AG04450 (cell line): ENCODE measurements around the gene BRCA1. TPM values are rescaled to one million over a fixed set of nuclear protein-coding genes. Genes with fewer than 3 reads are reported as not detected.

Source experiments
- CTCF ChIA-PET: fragments of 300-600, 350-600 bp; formaldehyde crosslinking; extraction: SDS; loops from one replicate; lab custom pipeline; 2022; ENCODE audit warnings: antibody characterized with exemption, inconsistent platforms; lab: Charles Lee
- POLR2A ChIA-PET: fragments of 350-600 bp; formaldehyde crosslinking; extraction: SDS; loops from one replicate; lab custom pipeline; 2021; ENCODE audit warnings: antibody characterized with exemption, inconsistent platforms; lab: Yijun Ruan, JAX
- DNase-seq: peaks from one replicate; pipeline ENCODE4 v3.0.0-alpha.2; 2011; ENCODE audit warnings: low read depth, low spot score
- H3K27ac ChIP-seq: one replicate; pipeline ENCODE4 v1.5.1; 2012; ENCODE audit warnings: low read depth, low read length, control low read depth
- H3K27me3 ChIP-seq: one replicate; pipeline ENCODE4 v1.6.0; 2012; ENCODE audit warnings: low read length; ENCODE audit not compliant: control insufficient read depth, insufficient read depth
- H3K4me3 ChIP-seq: 2 replicates; pipeline ENCODE4 v1.5.1; 2011; ENCODE audit warnings: mild to moderate bottlenecking, low read depth, low read length, control low read depth
- H3K9me3 ChIP-seq: 2 replicates; pipeline ENCODE4 v1.5.1; 2012; ENCODE audit warnings: low read length; ENCODE audit not compliant: control insufficient read depth, insufficient read depth
- polyA plus RNA-seq: library from polyadenylated mRNA; depleted of rRNA; stranded (reverse); fragments of >200 nt; gene quantifications from 2 replicates; pipeline ENCODE4 v1.2.3, GENCODE V29; 2011
- TF ChIP-seq, protein P1 (sequence below): IDR thresholded peaks from 2 replicates; pipeline ENCODE4 v1.5.1; 2011; ENCODE audit warnings: low read depth, low read length, control low read depth, inconsistent platforms

Gene BRCA1
- polyA plus RNA-seq, 1 experiment = 8.1 TPM

DNA sequence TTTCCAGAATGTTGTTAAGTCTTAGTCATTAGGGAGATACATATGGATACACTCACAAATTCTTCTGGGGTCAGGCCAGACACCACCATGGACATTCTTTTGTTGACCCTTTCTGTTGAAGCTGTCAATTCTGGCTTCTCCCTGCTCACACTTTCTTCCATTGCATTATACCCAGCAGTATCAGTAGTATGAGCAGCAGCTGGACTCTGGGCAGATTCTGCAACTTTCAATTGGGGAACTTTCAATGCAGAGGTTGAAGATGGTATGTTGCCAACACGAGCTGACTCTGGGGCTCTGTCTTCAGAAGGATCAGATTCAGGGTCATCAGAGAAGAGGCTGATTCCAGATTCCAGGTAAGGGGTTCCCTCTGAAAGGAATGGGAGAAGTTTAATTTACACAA, 54.3 kb downstream of the BRCA1 start:
- TF ChIP-seq, protein P1, sequence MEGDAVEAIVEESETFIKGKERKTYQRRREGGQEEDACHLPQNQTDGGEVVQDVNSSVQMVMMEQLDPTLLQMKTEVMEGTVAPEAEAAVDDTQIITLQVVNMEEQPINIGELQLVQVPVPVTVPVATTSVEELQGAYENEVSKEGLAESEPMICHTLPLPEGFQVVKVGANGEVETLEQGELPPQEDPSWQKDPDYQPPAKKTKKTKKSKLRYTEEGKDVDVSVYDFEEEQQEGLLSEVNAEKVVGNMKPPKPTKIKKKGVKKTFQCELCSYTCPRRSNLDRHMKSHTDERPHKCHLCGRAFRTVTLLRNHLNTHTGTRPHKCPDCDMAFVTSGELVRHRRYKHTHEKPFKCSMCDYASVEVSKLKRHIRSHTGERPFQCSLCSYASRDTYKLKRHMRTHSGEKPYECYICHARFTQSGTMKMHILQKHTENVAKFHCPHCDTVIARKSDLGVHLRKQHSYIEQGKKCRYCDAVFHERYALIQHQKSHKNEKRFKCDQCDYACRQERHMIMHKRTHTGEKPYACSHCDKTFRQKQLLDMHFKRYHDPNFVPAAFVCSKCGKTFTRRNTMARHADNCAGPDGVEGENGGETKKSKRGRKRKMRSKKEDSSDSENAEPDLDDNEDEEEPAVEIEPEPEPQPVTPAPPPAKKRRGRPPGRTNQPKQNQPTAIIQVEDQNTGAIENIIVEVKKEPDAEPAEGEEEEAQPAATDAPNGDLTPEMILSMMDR = no peak
- no peak for DNase-seq
- H3K9me3 ChIP-seq = no peaks in the 10 kb centered on the region
- CTCF ChIA-PET = no interaction called here
- no peaks in the 10 kb centered on the region for H3K27me3 ChIP-seq
- POLR2A ChIA-PET = no interaction called here
- H3K4me3 ChIP-seq = no peak overlapping the region
- no peak overlapping the region for H3K27ac ChIP-seq

DNA sequence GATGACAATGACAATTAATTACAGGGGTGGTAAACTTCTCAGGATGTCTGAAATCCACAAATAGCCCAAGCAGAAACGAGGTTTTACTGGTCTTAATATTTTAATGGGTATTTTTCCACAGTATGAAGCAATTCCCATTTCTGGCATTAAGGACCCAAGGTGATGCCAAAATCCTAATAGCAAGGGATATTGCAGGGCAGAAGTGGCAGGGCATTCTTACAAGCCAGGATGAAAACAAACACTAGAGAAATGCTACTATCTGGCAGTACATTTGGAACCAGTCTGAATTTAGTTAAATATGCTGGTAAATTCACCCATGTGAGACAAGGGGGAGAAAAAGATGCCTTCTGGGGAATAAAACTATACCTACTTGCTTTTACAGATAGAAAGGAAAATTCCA, 54.9 kb downstream of the BRCA1 start:
- ChIA-PET POLR2A (no interaction called here), CTCF (no interaction called here)
- Histone ChIP-seq H3K27ac (no peak overlapping the region), H3K9me3 (no peaks in the 10 kb centered on the region), H3K27me3 (no peaks in the 10 kb centered on the region), H3K4me3 (no peak overlapping the region)
- DNase-seq = no peak
- TF ChIP-seq, protein P1 = no peak

DNA sequence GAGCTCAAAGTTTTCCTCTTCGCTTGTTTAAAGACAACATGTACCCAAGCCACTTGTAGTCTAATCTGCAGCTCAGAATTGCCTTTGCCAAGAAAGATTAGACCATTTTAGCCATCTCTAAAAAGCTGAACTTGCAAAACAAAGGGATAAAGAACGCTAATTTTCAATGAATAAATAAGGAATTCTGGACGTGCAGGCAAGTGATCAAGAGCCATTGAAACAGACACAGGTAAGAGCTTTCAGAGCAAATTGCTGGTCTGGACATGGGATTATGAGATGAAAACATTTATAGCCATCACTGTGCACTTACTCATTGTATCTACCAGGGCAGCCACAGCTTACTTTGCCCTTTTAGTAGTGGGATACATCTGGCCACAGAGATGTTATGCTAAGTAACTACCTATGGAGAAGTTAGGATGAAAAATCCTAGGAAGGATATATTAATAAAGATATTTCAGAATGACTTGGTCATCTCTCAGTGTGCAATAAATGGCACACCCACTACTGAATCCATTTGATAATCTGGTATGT, 55.7 kb downstream of the BRCA1 start:
- TF ChIP-seq, protein P1 = no peak
- ChIA-PET POLR2A (no interaction called here), CTCF (interaction anchor here (0.6 kb wide), 1 partner anchor 38 kb away, joined by 4 read pairs; no protein-coding TSS in a partner anchor)
- no peaks in the 10 kb centered on the region for H3K27me3 ChIP-seq
- DNase-seq = no peak
- no peak overlapping the region for H3K4me3 ChIP-seq
- no peak overlapping the region for H3K27ac ChIP-seq
- no peaks in the 10 kb centered on the region for H3K9me3 ChIP-seq

DNA sequence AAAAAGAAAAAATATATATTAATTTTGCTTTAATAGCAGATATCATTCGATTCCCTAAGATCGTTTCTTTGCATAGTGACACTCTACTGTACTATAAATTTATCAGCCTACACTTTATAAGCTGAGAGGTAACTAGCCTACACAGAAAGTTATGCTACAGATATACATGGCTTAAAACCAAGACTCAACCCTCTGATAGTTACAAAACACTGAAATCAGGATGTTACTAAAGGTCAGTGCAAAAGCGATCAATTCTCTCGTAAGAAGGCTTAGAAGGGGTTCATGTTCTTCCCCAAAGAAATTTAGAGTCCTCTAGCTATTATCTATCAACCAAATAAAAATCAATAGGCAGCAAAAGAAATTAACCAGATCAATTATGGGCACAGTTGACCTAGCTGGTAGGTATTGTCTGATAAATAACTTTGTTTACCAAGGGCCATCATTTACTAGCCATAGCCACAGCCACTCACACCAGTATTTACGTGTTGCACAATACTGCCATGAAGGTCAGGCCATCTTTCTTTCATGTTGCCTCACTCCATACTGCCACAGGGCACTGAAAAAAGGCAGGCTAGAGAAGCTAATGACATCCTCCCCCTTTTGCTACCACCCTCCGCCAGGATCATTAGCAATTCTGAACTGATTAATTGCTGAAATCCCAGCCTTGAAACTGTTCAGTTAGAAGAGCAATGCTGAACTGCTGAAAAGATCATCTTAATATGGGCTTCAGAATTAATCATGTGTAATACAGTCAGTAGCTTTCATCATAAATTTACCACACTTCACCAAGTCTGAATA, 56.4 kb downstream of the BRCA1 start:
- TF ChIP-seq, protein P1 = no peak
- DNase-seq = no peak
- no peak overlapping the region for H3K4me3 ChIP-seq
- no peaks in the 10 kb centered on the region for H3K9me3 ChIP-seq
- H3K27ac ChIP-seq = no peak overlapping the region
- ChIA-PET POLR2A (no interaction called here), CTCF (interaction anchor here (0.6 kb wide), 1 partner anchor 37 kb away, joined by 4 read pairs; no protein-coding TSS in a partner anchor)
- no peaks in the 10 kb centered on the region for H3K27me3 ChIP-seq

DNA sequence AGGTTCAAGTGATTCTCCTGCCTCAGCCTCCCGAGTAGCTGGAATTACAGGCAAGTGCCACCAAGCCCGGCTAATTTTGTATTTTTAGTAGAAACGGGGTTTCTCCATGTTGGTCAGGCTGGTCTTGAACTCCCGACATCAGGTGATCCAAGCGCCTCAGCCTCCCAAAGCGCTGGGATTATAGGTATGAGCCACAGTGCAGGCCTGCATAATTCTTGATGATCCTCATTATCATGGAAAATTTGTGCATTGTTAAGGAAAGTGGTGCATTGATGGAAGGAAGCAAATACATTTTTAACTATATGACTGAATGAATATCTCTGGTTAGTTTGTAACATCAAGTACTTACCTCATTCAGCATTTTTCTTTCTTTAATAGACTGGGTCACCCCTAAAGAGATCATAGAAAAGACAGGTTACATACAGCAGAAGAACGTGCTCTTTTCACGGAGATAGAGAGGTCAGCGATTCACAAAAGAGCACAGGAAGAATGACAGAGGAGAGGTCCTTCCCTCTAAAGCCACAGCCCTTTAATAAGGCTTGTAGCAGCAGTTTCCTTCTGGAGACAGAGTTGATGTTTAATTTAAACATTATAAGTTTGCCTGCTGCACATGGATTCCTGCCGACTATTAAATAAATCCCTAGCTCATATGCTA, 62.1 kb downstream of the BRCA1 start:
- H3K27ac ChIP-seq = no peak overlapping the region
- H3K9me3 ChIP-seq = no peaks in the 10 kb centered on the region
- no peaks in the 10 kb centered on the region for H3K27me3 ChIP-seq
- no peak for DNase-seq
- POLR2A ChIA-PET = no interaction called here
- no peak overlapping the region for H3K4me3 ChIP-seq
- TF ChIP-seq, protein P1 = no peak
- CTCF ChIA-PET = no interaction called here
